HG03575 (cell line): ENCODE results near the gene VSTM1.
A peak's percentile ranks its signal among the peaks of the same experiment; 100 is the strongest.
"Not testable (repeated sequence)": the region's sequence is repeated elsewhere in the genome, so short reads cannot be mapped to it uniquely, and the experiment has no call there.

Experiments
- ATAC-seq: cut with Tn5 transposase; IDR thresholded peaks from one replicate; pipeline ENCODE4 v1.9.1; 2021; ENCODE audit not compliant: unreplicated experiment, insufficient number of reproducible peaks, low FRiP score; ENCODE audit errors: extremely low read depth

Gene VSTM1

GRCh38 chr19:54063350-54064116, at the start of gene VSTM1:
TSS of gene VSTM1 (minus strand) at chr19:54063897. CDS start at chr19:54063777, 120 bp downstream.
- ATAC-seq: no peak

GRCh38 chr19:54109651-54110050, 46.0 kb upstream of the VSTM1 start:
- no peak for ATAC-seq

- ATAC-seq: no peak
Observed at GRCh38 chr19:54108496-54108895, 44.8 kb upstream of the VSTM1 start.

- no peak for ATAC-seq
Observed at GRCh38 chr19:54107876-54108490, 44.3 kb upstream of the VSTM1 start.

- ATAC-seq: no peak
Observed at GRCh38 chr19:54106716-54107115, 43.0 kb upstream of the VSTM1 start.

- no peak for ATAC-seq
Observed at GRCh38 chr19:54105796-54106195, 42.1 kb upstream of the VSTM1 start.

GRCh38 chr19:54104998-54105715, 41.5 kb upstream of the VSTM1 start:
- no peak for ATAC-seq

- peak; percentile 76 for ATAC-seq
Observed at GRCh38 chr19:54102421-54103169, 38.9 kb upstream of the VSTM1 start, which contains the start of gene NDUFA3. TSS of gene NDUFA3 (plus strand) at chr19:54102855. CDS start at chr19:54102879, 24 bp downstream.

- no peak for ATAC-seq
Observed at GRCh38 chr19:54100561-54100960, 36.9 kb upstream of the VSTM1 start, which contains the start of gene OSCAR. TSS of gene OSCAR (minus strand) at chr19:54100803. CDS start at chr19:54100792, 11 bp downstream.

- not testable (repeated sequence) for ATAC-seq
Observed at GRCh38 chr19:54099903-54100255, 36.2 kb upstream of the VSTM1 start.

- ATAC-seq: no peak
Observed at GRCh38 chr19:54099190-54099902, 35.6 kb upstream of the VSTM1 start.

- no peak for ATAC-seq
Observed at GRCh38 chr19:54096617-54097106, 33.0 kb upstream of the VSTM1 start.

GRCh38 chr19:54095859-54096616, 32.3 kb upstream of the VSTM1 start:
- ATAC-seq: not testable (repeated sequence)

- ATAC-seq: no peak
Observed at GRCh38 chr19:54095136-54095858, 31.6 kb upstream of the VSTM1 start.

GRCh38 chr19:54094426-54095000, 30.8 kb upstream of the VSTM1 start:
- no peak for ATAC-seq

GRCh38 chr19:54084410-54084809, 20.7 kb upstream of the VSTM1 start:
- no peak for ATAC-seq

GRCh38 chr19:54081032-54081431, 17.3 kb upstream of the VSTM1 start, which contains the start of gene TARM1:
TSS of gene TARM1 (minus strand) at chr19:54081365. CDS start at chr19:54081340, 25 bp downstream.
- ATAC-seq: no peak
